ENCODE measurements around the gene CCNL2.

DNA sequence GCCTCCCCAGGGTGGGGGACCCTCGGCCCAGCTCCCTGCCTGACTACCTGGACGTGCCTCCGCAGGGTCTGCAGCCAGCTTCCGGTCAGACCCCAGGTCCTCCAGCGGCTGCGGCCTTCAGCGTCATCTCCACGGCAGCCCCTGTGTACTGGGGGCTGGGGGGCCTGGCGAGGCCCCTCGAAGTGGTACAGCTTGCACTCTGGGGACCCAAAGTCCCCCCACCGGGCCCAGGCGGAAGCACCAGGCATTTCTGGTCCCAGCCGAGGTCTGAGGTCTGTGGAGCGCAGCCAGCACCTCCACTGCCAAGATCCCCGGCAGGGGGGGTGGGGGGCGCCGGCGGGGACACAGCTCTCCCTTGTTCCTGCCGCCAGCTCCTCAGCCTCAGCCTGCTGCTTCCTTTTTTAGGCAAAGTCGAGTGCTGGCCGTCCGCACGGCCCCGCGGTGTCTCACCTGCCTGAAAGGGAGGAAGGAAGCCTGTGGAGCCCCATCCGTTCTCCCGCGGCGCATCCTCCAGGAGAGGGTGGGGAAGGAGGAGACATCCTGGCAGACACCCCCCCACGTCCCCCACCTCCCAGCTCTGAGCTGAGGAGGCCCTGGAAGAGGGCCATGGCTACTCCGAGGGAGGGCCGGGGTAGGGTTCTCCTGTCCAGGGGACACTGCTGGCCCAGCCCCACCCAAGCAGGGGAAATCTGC lies 35.1 kb upstream of the CCNL2 start:
- TF ChIP-seq, protein P1, sequence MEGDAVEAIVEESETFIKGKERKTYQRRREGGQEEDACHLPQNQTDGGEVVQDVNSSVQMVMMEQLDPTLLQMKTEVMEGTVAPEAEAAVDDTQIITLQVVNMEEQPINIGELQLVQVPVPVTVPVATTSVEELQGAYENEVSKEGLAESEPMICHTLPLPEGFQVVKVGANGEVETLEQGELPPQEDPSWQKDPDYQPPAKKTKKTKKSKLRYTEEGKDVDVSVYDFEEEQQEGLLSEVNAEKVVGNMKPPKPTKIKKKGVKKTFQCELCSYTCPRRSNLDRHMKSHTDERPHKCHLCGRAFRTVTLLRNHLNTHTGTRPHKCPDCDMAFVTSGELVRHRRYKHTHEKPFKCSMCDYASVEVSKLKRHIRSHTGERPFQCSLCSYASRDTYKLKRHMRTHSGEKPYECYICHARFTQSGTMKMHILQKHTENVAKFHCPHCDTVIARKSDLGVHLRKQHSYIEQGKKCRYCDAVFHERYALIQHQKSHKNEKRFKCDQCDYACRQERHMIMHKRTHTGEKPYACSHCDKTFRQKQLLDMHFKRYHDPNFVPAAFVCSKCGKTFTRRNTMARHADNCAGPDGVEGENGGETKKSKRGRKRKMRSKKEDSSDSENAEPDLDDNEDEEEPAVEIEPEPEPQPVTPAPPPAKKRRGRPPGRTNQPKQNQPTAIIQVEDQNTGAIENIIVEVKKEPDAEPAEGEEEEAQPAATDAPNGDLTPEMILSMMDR (IDR thresholded peaks at IDR 0.05), result no peak
- TF ChIP-seq POLR2A (IDR thresholded peaks at IDR 0.05) (no peak), EP300 (IDR thresholded peaks at IDR 0.05) (no peak), POLR2AphosphoS5 (IDR thresholded peaks at IDR 0.05) (peak in 1 of 3 donors; percentile 29)
